Small intestine (tissue), 7 donors: ENCODE results near the gene SNRK. TPM values are rescaled to one million over a fixed set of nuclear protein-coding genes. Genes with fewer than 3 reads are reported as not detected.

Experiments used
- DNase-seq, 2 donors: peaks; one replicate each; pipeline versions ENCODE4 v3.0.0 to v3.0.0-alpha.2; 2013
- FAIRE-seq: peaks from 2 replicates; lab custom pipeline; 2012; peaks lifted over from hg19 to GRCh38; lab: Jason Lieb, UNC
- H3K27ac ChIP-seq, 3 donors: one replicate each; pipeline ENCODE4 v1.5.1; 2013; ENCODE audit warnings: low read length in 2 of 3, mild to moderate bottlenecking in 2 of 3, control low read depth in 1 of 3, inconsistent platforms in 1 of 3, low read depth in 1 of 3, moderate library complexity in 1 of 3
- H3K27me3 ChIP-seq, 3 donors: one replicate each; pipeline ENCODE4 v1.6.1; 2013; ENCODE audit warnings: low read length in 3 of 3, inconsistent platforms in 1 of 3; ENCODE audit not compliant: control insufficient read depth in 3 of 3, insufficient read depth in 3 of 3
- H3K36me3 ChIP-seq, 3 donors: one replicate each; pipeline ENCODE4 v1.6.1; 2013; ENCODE audit warnings: low read length in 3 of 3, inconsistent platforms in 1 of 3, low read depth in 1 of 3, mild to moderate bottlenecking in 1 of 3, moderate library complexity in 1 of 3; ENCODE audit not compliant: control insufficient read depth in 3 of 3, insufficient read depth in 2 of 3
- H3K4me1 ChIP-seq, 3 donors: one replicate each; pipeline ENCODE4 v1.6.1; 2013; ENCODE audit warnings: low read length in 2 of 3, inconsistent platforms in 1 of 3, low read depth in 1 of 3, mild to moderate bottlenecking in 1 of 3, moderate library complexity in 1 of 3; ENCODE audit not compliant: control insufficient read depth in 3 of 3, insufficient read depth in 2 of 3
- H3K4me3 ChIP-seq, 3 donors: one replicate each; pipeline ENCODE4 v1.5.1; 2013; ENCODE audit warnings: low read length in 3 of 3, control low read depth in 1 of 3, inconsistent platforms in 1 of 3, low read depth in 1 of 3, mild to moderate bottlenecking in 1 of 3, moderate library complexity in 1 of 3
- H3K9me3 ChIP-seq, 2 donors: one replicate each; pipeline ENCODE4 v1.6.1; 2013; ENCODE audit warnings: low read depth in 1 of 2, low read length in 1 of 2; ENCODE audit not compliant: control insufficient read depth in 2 of 2, insufficient read depth in 1 of 2
- WGBS, 3 donors: extraction: QIAGEN DNeasy Blood & Tissue Kit; methylation state at CpG; one replicate each; pipeline ENCODE4 v1.1.7; 2013; 5-methylcytosine and 5-hydroxymethylcytosine counted together
- polyA plus RNA-seq, 4 donors: library from polyadenylated mRNA; stranded (reverse) in 3 of 4; unstranded in 1 of 4; fragments of 200-250 nt in 3 of 4; fragments of 120-200 nt in 1 of 4; gene quantifications; one replicate each; pipeline versions ENCODE4 v1.2.1 to v1.2.3, GENCODE V29; 2013
- donor health status: healthy with polysubstance abuse.
- donor health status: control.
- donor health status: control.
- donor health status: Bipolar disorder and iron deficiency.
- donor health status: healthy.

The SNRK gene
- polyA plus RNA-seq, 4 donors, result 14.9 to 27.5 (median 17.3) TPM

- Histone ChIP-seq H3K4me3 (no peak overlapping the region), H3K9me3 (no peaks in the 10 kb centered on the region), H3K27me3 (no peaks in the 10 kb centered on the region), H3K36me3 (peaks cover 0 to 10% (median 5%) of the 10 kb centered on the region in 3 donors), H3K4me1 (peaks cover 2 to 9% (median 2%) of the 10 kb centered on the region in 3 donors), H3K27ac (no peak overlapping the region)
- WGBS, 3 donors, result 80 to 95% (median 90%) methylated on average over 3 of the region's 3 CpGs
- FAIRE-seq (no peak), DNase-seq (no peak)
Observed at GRCh38 chr3:43319794-43320193, 33.5 kb downstream of the SNRK start.

- Histone ChIP-seq H3K36me3 (peaks cover 0 to 10% (median 5%) of the 10 kb centered on the region in 3 donors), H3K4me3 (no peak overlapping the region), H3K27me3 (no peaks in the 10 kb centered on the region), H3K4me1 (peaks cover 0 to 8% (median 2%) of the 10 kb centered on the region in 3 donors), H3K27ac (peak overlapping the region in 1 of 3 donors; percentile 67), H3K9me3 (no peaks in the 10 kb centered on the region)
- 85 to 94% (median 90%) methylated on average over 5 of the region's 5 CpGs for WGBS, 3 donors
- FAIRE-seq, result no peak
- DNase-seq, result no peak
Observed at GRCh38 chr3:43320288-43320687, 33.9 kb downstream of the SNRK start.

- Histone ChIP-seq H3K36me3 (peaks cover 0 to 10% (median 2%) of the 10 kb centered on the region in 3 donors), H3K27ac (no peak overlapping the region), H3K9me3 (no peaks in the 10 kb centered on the region), H3K4me1 (peaks cover 2 to 16% (median 3%) of the 10 kb centered on the region in 3 donors), H3K4me3 (no peak overlapping the region), H3K27me3 (no peaks in the 10 kb centered on the region)
- no peak for DNase-seq
- no peak for FAIRE-seq
- 94 to 100% (median 97%) methylated on average over 1 of the region's 1 CpG for WGBS, 3 donors
Observed at GRCh38 chr3:43323541-43323940, 37.2 kb downstream of the SNRK start.

- H3K4me3 ChIP-seq, result no peak overlapping the region
- no peaks in the 10 kb centered on the region for H3K27me3 ChIP-seq
- WGBS, 3 donors, result 50 to 58% (median 57%) methylated on average over 3 of the region's 3 CpGs
- peaks cover 0 to 2% (median 0%) of the 10 kb centered on the region in 3 donors for H3K36me3 ChIP-seq
- peak in 1 of 2 donors; percentile 78 for DNase-seq
- peaks cover 0 to 16% (median 3%) of the 10 kb centered on the region in 3 donors for H3K4me1 ChIP-seq
- H3K9me3 ChIP-seq, result no peaks in the 10 kb centered on the region
- H3K27ac ChIP-seq, result peak overlapping the region in 1 of 3 donors; percentile 74
- no peak for FAIRE-seq
Observed at GRCh38 chr3:43326891-43327581, 40.7 kb downstream of the SNRK start.

- no peak for DNase-seq
- Histone ChIP-seq H3K4me1 (peaks cover 0 to 16% (median 3%) of the 10 kb centered on the region in 3 donors), H3K9me3 (no peaks in the 10 kb centered on the region), H3K4me3 (no peak overlapping the region), H3K36me3 (peaks cover 0 to 2% (median 0%) of the 10 kb centered on the region in 3 donors), H3K27ac (peak overlapping the region in 1 of 3 donors; percentile 74), H3K27me3 (no peaks in the 10 kb centered on the region)
- FAIRE-seq, result no peak
Observed at GRCh38 chr3:43327582-43327979, 41.2 kb downstream of the SNRK start.

- Histone ChIP-seq H3K36me3 (peaks cover 0 to 2% (median 2%) of the 10 kb centered on the region in 3 donors), H3K9me3 (no peaks in the 10 kb centered on the region), H3K4me3 (no peak overlapping the region), H3K4me1 (peaks cover 0 to 16% (median 3%) of the 10 kb centered on the region in 3 donors), H3K27me3 (no peaks in the 10 kb centered on the region), H3K27ac (no peak overlapping the region)
- DNase-seq, result no peak
- no peak for FAIRE-seq
Observed at GRCh38 chr3:43328653-43329052, 42.3 kb downstream of the SNRK start.

GRCh38 chr3:43330981-43331380 lies 44.6 kb downstream of the SNRK start:
- H3K27ac ChIP-seq, result no peak overlapping the region
- peaks cover 0 to 11% (median 3%) of the 10 kb centered on the region in 3 donors for H3K4me1 ChIP-seq
- FAIRE-seq (no peak), DNase-seq (no peak)
- no peak overlapping the region for H3K4me3 ChIP-seq
- H3K27me3 ChIP-seq, result no peaks in the 10 kb centered on the region
- 43 to 85% (median 76%) methylated on average over 1 of the region's 1 CpG for WGBS, 3 donors
- H3K36me3 ChIP-seq, result peaks cover 0 to 12% (median 7%) of the 10 kb centered on the region in 3 donors
- peaks cover 0 to 7% of the 10 kb centered on the region in 2 donors for H3K9me3 ChIP-seq

GRCh38 chr3:43331381-43331780 lies 45.0 kb downstream of the SNRK start:
- Histone ChIP-seq H3K4me1 (peaks cover 0 to 7% (median 3%) of the 10 kb centered on the region in 3 donors), H3K4me3 (no peak overlapping the region), H3K27ac (no peak overlapping the region), H3K9me3 (peaks cover 0 to 11% of the 10 kb centered on the region in 2 donors), H3K36me3 (peaks cover 2 to 16% (median 11%) of the 10 kb centered on the region in 3 donors), H3K27me3 (no peaks in the 10 kb centered on the region)
- FAIRE-seq (no peak), DNase-seq (no peak)
- 84 to 96% (median 85%) methylated on average over 4 of the region's 4 CpGs for WGBS, 3 donors
